Measurements from ENCODE around the gene DENND2A. TPM values are rescaled to one million over a fixed set of nuclear protein-coding genes. Genes with fewer than 3 reads are reported as not detected.
"Not testable (repeated sequence)": the region's sequence is repeated elsewhere in the genome, so short reads cannot be mapped to it uniquely, and the experiment has no call there.

The DENND2A gene
- total and polyA plus RNA-seq, 8 donors = 9.3 to 47.2 (median 37.6) TPM

GRCh38 chr7:140624392-140625191, 16.0 kb downstream of the DENND2A start:
- no peak overlapping the region for H3K27ac ChIP-seq
- no peak for TF ChIP-seq CTCF (IDR thresholded peaks at IDR 0.05)
- peak in 1 of 4 donors; percentile 73 for DNase-seq

DNA sequence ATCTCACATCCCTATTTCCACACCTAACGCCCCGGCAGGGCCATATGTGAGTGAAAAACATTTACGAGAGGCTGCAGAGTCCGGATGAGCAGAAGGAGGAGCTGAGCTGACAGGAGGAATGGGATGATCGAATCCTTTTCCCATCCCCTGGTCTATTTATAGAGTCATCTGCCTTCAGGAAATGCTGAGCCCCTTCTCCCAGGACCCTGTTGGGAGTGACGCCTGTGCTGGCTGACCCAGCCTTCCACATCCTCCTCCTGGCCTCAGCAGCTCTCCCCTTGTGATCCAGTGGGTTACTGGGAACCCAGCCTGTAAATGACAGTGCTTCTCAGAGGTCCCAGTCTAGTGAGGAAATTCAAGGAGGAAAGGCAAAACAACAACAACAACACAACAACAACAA, 16.6 kb downstream of the DENND2A start:
- TF ChIP-seq CTCF (IDR thresholded peaks at IDR 0.05) = no peak
- H3K9me3 ChIP-seq = no peaks in the 10 kb centered on the region
- peak in 1 of 4 donors; percentile 56 for DNase-seq
- H3K27me3 ChIP-seq = no peaks in the 10 kb centered on the region
- no peak overlapping the region for H3K27ac ChIP-seq
- intact Hi-C loops (cut with DNase I) = no loop called here
- H3K4me1 ChIP-seq = peaks cover 0 to 9% of the 10 kb centered on the region in 2 donors
- no peak overlapping the region for H3K4me3 ChIP-seq
- ATAC-seq = no peak
- H3K36me3 ChIP-seq = no peaks in the 10 kb centered on the region

More at GRCh38 chr7:140624392-140625191, 16.0 kb downstream of the DENND2A start:
- no peaks in the 10 kb centered on the region for H3K9me3 ChIP-seq
- H3K36me3 ChIP-seq = no peaks in the 10 kb centered on the region
- peaks cover 0 to 9% of the 10 kb centered on the region in 2 donors for H3K4me1 ChIP-seq
- ATAC-seq = no peak
- no peaks in the 10 kb centered on the region for H3K27me3 ChIP-seq
- H3K4me3 ChIP-seq = no peak overlapping the region
- intact Hi-C loops (cut with DNase I) = no loop called here

DNA sequence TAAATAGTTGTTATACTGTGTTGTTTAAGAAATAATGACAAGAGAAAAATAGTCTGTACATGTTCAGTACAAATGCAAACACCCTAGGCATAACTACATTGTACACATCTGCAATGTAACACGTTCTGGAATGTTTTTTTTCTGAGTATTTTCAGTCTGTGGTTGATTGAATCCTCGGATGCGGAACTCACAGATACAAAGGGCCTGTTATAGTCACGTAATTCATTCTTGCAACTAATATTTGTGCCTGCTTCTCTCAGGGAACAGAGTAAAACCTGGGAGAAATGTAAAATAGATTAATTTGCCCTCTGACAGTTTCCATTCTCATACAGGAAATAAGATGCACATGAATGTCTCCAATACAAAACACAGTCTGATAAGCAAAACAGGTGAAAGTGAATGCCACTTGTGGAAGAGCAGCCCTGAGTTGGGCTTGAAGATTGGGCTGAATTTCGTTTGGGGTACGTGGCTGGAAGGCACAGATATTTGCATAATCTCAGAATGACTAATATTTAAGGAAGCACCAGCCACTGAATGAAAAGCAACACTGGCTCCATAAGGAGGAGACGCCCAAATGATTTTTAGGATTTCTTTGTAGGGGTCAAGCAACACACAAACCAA, 19.1 kb downstream of the DENND2A start:
- TF ChIP-seq CTCF (IDR thresholded peaks at IDR 0.05) = no peak
- Histone ChIP-seq H3K4me3 (no peak overlapping the region), H3K27me3 (no peaks in the 10 kb centered on the region), H3K4me1 (no peaks in the 10 kb centered on the region), H3K36me3 (no peaks in the 10 kb centered on the region), H3K27ac (no peak overlapping the region), H3K9me3 (no peaks in the 10 kb centered on the region)
- ATAC-seq = no peak
- intact Hi-C loops (cut with DNase I) = no loop called here
- DNase-seq = no peak

GRCh38 chr7:140619915-140620510, 20.6 kb downstream of the DENND2A start:
- DNase-seq; H3K4me1 ChIP-seq; H3K27me3 ChIP-seq; H3K9me3 ChIP-seq; intact Hi-C loops (cut with DNase I); ATAC-seq; H3K36me3 ChIP-seq; H3K4me3 ChIP-seq; H3K27ac ChIP-seq: not testable (repeated sequence)

DNA sequence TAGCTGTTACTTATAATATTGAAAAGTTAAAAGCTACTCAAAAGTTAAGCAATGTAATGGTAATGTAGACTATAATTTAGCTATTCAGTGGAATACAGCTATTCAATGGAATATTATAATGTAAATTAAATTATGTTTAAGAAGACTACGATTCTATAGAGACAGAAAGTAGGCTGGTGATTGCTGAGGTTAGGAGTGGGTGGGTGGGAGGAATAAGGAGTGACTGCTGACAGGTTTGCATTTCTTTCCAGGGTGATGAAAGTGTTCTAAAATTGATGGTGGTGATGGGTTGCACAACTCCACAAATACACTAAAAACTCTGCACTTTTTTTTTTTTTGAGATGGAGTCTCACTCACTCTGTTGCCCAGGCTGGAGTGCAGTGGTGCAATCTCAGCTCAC, 21.4 kb downstream of the DENND2A start:
- ATAC-seq (no peak), DNase-seq (no peak)
- no peaks in the 10 kb centered on the region for H3K4me1 ChIP-seq
- intact Hi-C loops (cut with DNase I) = no loop called here
- H3K4me3 ChIP-seq = no peak overlapping the region
- TF ChIP-seq CTCF (IDR thresholded peaks at IDR 0.05) = no peak
- H3K27me3 ChIP-seq = no peaks in the 10 kb centered on the region
- no peaks in the 10 kb centered on the region for H3K36me3 ChIP-seq
- H3K9me3 ChIP-seq = no peaks in the 10 kb centered on the region
- H3K27ac ChIP-seq = no peak overlapping the region
